ENCODE results near the gene MYO1H.

The MYO1H gene

GRCh38 chr12:109494348-109494881 lies 146.7 kb downstream of the MYO1H start:
- H4K20me1 ChIP-seq (ENCODE audit: insufficient read depth, low read length), result no peaks in the 10 kb centered on the region
- H3K4me3 ChIP-seq (ENCODE audit: low read length), result no peak overlapping the region
- H3K9ac ChIP-seq (ENCODE audit: low read length), result no peak overlapping the region
- TF ChIP-seq CTCF (IDR thresholded peaks at IDR 0.05; ENCODE audit: low read depth, low read length), result no peak
- TF ChIP-seq EZH2phosphoT487 (IDR thresholded peaks at IDR 0.05; ENCODE audit: low read depth), result no peak
- no peak overlapping the region for H3K4me2 ChIP-seq (ENCODE audit: low read length)
- H3K4me1 ChIP-seq (ENCODE audit: low read length), result no peaks in the 10 kb centered on the region
- H3K27me3 ChIP-seq (ENCODE audit: low read depth, low read length), result no peaks in the 10 kb centered on the region
- H3K36me3 ChIP-seq (replicated peaks; ENCODE audit: low read depth, low read length), result peaks cover 26% of the 10 kb centered on the region
- H2AFZ ChIP-seq (ENCODE audit: low read depth, low read length), result no peak overlapping the region
- no peaks in the 10 kb centered on the region for H3K79me2 ChIP-seq (ENCODE audit: low read length)
- no peak overlapping the region for H3K27ac ChIP-seq (ENCODE audit: low read length)
- no peaks in the 10 kb centered on the region for H3K9me3 ChIP-seq (ENCODE audit: insufficient read depth, low read length)

GRCh38 chr12:109495012-109495411 lies 147.3 kb downstream of the MYO1H start:
- Histone ChIP-seq H3K4me3 (ENCODE audit: low read length) (no peak overlapping the region), H3K4me2 (ENCODE audit: low read length) (no peak overlapping the region), H3K36me3 (replicated peaks; ENCODE audit: low read depth, low read length) (peaks cover 22% of the 10 kb centered on the region), H3K9me3 (ENCODE audit: insufficient read depth, low read length) (no peaks in the 10 kb centered on the region), H4K20me1 (ENCODE audit: insufficient read depth, low read length) (no peaks in the 10 kb centered on the region), H2AFZ (ENCODE audit: low read depth, low read length) (no peak overlapping the region), H3K79me2 (ENCODE audit: low read length) (no peaks in the 10 kb centered on the region), H3K4me1 (ENCODE audit: low read length) (no peaks in the 10 kb centered on the region), H3K27ac (ENCODE audit: low read length) (no peak overlapping the region), H3K27me3 (ENCODE audit: low read depth, low read length) (no peaks in the 10 kb centered on the region), H3K9ac (ENCODE audit: low read length) (no peak overlapping the region)
- TF ChIP-seq EZH2phosphoT487 (IDR thresholded peaks at IDR 0.05; ENCODE audit: low read depth) (no peak), CTCF (IDR thresholded peaks at IDR 0.05; ENCODE audit: low read depth, low read length) (no peak)

GRCh38 chr12:109496306-109496705 lies 148.6 kb downstream of the MYO1H start:
- Histone ChIP-seq H3K9ac (ENCODE audit: low read length) (no peak overlapping the region), H2AFZ (ENCODE audit: low read depth, low read length) (no peak overlapping the region), H3K79me2 (ENCODE audit: low read length) (no peaks in the 10 kb centered on the region), H3K4me3 (ENCODE audit: low read length) (no peak overlapping the region), H3K36me3 (replicated peaks; ENCODE audit: low read depth, low read length) (peaks cover 23% of the 10 kb centered on the region), H3K27me3 (ENCODE audit: low read depth, low read length) (no peaks in the 10 kb centered on the region), H3K4me2 (ENCODE audit: low read length) (no peak overlapping the region), H3K27ac (ENCODE audit: low read length) (no peak overlapping the region), H4K20me1 (ENCODE audit: insufficient read depth, low read length) (no peaks in the 10 kb centered on the region), H3K9me3 (ENCODE audit: insufficient read depth, low read length) (no peaks in the 10 kb centered on the region), H3K4me1 (ENCODE audit: low read length) (no peaks in the 10 kb centered on the region)
- TF ChIP-seq EZH2phosphoT487 (IDR thresholded peaks at IDR 0.05; ENCODE audit: low read depth) (no peak), CTCF (IDR thresholded peaks at IDR 0.05; ENCODE audit: low read depth, low read length) (no peak)

GRCh38 chr12:109497675-109498074 lies 150.0 kb downstream of the MYO1H start:
- TF ChIP-seq EZH2phosphoT487 (IDR thresholded peaks at IDR 0.05; ENCODE audit: low read depth) (no peak), CTCF (IDR thresholded peaks at IDR 0.05; ENCODE audit: low read depth, low read length) (no peak)
- Histone ChIP-seq H3K27ac (ENCODE audit: low read length) (no peak overlapping the region), H3K4me3 (ENCODE audit: low read length) (no peak overlapping the region), H3K4me2 (ENCODE audit: low read length) (no peak overlapping the region), H3K79me2 (ENCODE audit: low read length) (no peaks in the 10 kb centered on the region), H3K4me1 (ENCODE audit: low read length) (no peaks in the 10 kb centered on the region), H3K9ac (ENCODE audit: low read length) (no peak overlapping the region), H4K20me1 (ENCODE audit: insufficient read depth, low read length) (no peaks in the 10 kb centered on the region), H3K9me3 (ENCODE audit: insufficient read depth, low read length) (no peaks in the 10 kb centered on the region), H2AFZ (ENCODE audit: low read depth, low read length) (no peak overlapping the region), H3K27me3 (ENCODE audit: low read depth, low read length) (no peaks in the 10 kb centered on the region), H3K36me3 (replicated peaks; ENCODE audit: low read depth, low read length) (peaks cover 18% of the 10 kb centered on the region)

Measured in OCI-LY3 (cell line).